GM23338 (cell line): ENCODE data around the gene RAD51. TPM values are rescaled to one million over a fixed set of nuclear protein-coding genes. Genes with fewer than 3 reads are reported as not detected.

Source experiments
- ATAC-seq: fragments of 200-7000 bp; cut with Tn5 transposase; 3 replicates; pipeline ENCODE4 v1.9.1; 2020
- DNase-seq: peaks from one replicate; pipeline ENCODE4 v3.0.0-alpha.2; 2015; ENCODE audit warnings: low spot score
- H2AFZ ChIP-seq: fragments of 200-600 bp; sonication (generic); 2 replicates; pipeline ENCODE4 v1.8.0; 2016; ENCODE audit warnings: antibody characterized with exemption, mild to moderate bottlenecking, moderate library complexity
- H3F3A ChIP-seq: fragments of 200-600 bp; sonication (generic); replicated peaks from 2 replicates; pipeline ENCODE4 v1.8.0; 2017; ENCODE audit warnings: antibody characterized with exemption, mixed run types, low read depth
- H3K27ac ChIP-seq: fragments of 200-600 bp; sonication (generic); 2 replicates; pipeline ENCODE4 v1.6.1; 2016; ENCODE audit warnings: low read depth
- H3K27me3 ChIP-seq: fragments of 200-600 bp; sonication (generic); 2 replicates; pipeline ENCODE4 v1.8.0; 2016; ENCODE audit warnings: mild to moderate bottlenecking, mixed run types, moderate library complexity; ENCODE audit not compliant: insufficient read depth
- H3K36me3 ChIP-seq: fragments of 200-600 bp; sonication (generic); 2 replicates; pipeline ENCODE4 v1.8.0; 2016; ENCODE audit warnings: mild to moderate bottlenecking; ENCODE audit not compliant: insufficient read depth
- H3K4me1 ChIP-seq: fragments of 200-600 bp; sonication (generic); 2 replicates; pipeline ENCODE4 v1.8.0; 2016; ENCODE audit warnings: mild to moderate bottlenecking, moderate library complexity; ENCODE audit not compliant: insufficient read depth
- H3K4me2 ChIP-seq: fragments of 200-600 bp; sonication (generic); 2 replicates; pipeline ENCODE4 v1.7.1; 2017; ENCODE audit warnings: mixed run types
- H3K4me3 ChIP-seq: fragments of 200-600 bp; sonication (generic); 2 replicates; pipeline ENCODE4 v1.6.1; 2016; ENCODE audit warnings: mixed run types
- H3K79me2 ChIP-seq: fragments of 200-600 bp; sonication (generic); replicated peaks from 2 replicates; pipeline ENCODE4 v1.8.0; 2017; ENCODE audit warnings: mild to moderate bottlenecking; ENCODE audit not compliant: insufficient read depth
- H3K9me2 ChIP-seq: fragments of 200-600 bp; sonication (generic); 2 replicates; pipeline ENCODE4 v1.8.0; 2017; ENCODE audit not compliant: insufficient read depth
- H4K20me1 ChIP-seq: fragments of 200-600 bp; sonication (generic); replicated peaks from 2 replicates; pipeline ENCODE4 v1.8.0; 2017; ENCODE audit warnings: mild to moderate bottlenecking; ENCODE audit not compliant: insufficient read depth
- H3K27ac Mint-ChIP-seq: 2 replicates; pipeline ENCODE4 v1.8.0; 2020; ENCODE audit warnings: inconsistent platforms, mild to moderate bottlenecking, moderate library complexity, mixed read lengths
- H3K27me3 Mint-ChIP-seq: 3 replicates; pipeline ENCODE4 v1.8.0; 2022; ENCODE audit warnings: low read depth, mild to moderate bottlenecking, moderate library complexity, mixed read lengths, inconsistent platforms; ENCODE audit not compliant: insufficient read depth, poor library complexity
- H3K36me3 Mint-ChIP-seq: 3 replicates; pipeline ENCODE4 v1.8.0; 2021; ENCODE audit warnings: low read depth, mild to moderate bottlenecking, inconsistent platforms, moderate library complexity, mixed read lengths
- H3K4me1 Mint-ChIP-seq: 3 replicates; pipeline ENCODE4 v1.8.0; 2020; ENCODE audit warnings: mild to moderate bottlenecking, inconsistent platforms, mixed read lengths
- H3K4me3 Mint-ChIP-seq: 3 replicates; pipeline ENCODE4 v1.8.0; 2021; ENCODE audit warnings: moderate library complexity, mild to moderate bottlenecking, inconsistent platforms, mixed read lengths
- H3K9me3 Mint-ChIP-seq: 3 replicates; pipeline ENCODE4 v1.8.0; 2020; ENCODE audit warnings: moderate library complexity, mild to moderate bottlenecking, inconsistent platforms, mixed read lengths
- CREB1 ChIP-seq: fragments of 250-450 bp; sonication (Bioruptor Pico); IDR thresholded peaks from 2 replicates; pipeline ENCODE4 v1.5.0; 2020; ENCODE audit warnings: low read depth, mild to moderate bottlenecking, moderate library complexity
- CTCF ChIP-seq, 2 experiments: fragments of 200-600 bp in 1 of 2; sonication (generic) in 1 of 2; conservative IDR thresholded peaks; 2 replicates each; pipeline versions ENCODE4 v1.5.1 to v1.6.1; 2016 to 2017; ENCODE audit warnings: antibody characterized with exemption in 2 of 2, low read depth in 2 of 2, mild to moderate bottlenecking in 2 of 2, moderate library complexity in 1 of 2
- EZH2phosphoT487 ChIP-seq: fragments of 200-600 bp; sonication (generic); IDR thresholded peaks from one replicate; pipeline ENCODE4 v1.8.1; 2018; ENCODE audit warnings: antibody characterized with exemption; ENCODE audit not compliant: unreplicated experiment
- REST ChIP-seq: IDR thresholded peaks from one replicate; pipeline ENCODE4 v1.6.1; 2018; ENCODE audit warnings: antibody characterized with exemption; ENCODE audit not compliant: unreplicated experiment
- polyA plus RNA-seq: library from polyadenylated mRNA; unstranded; fragments of >200 nt; fragmentation: Nextera tagmentation; extraction: Ambion mirVana; gene quantifications from 2 replicates; pipeline ENCODE4 v1.2.1, GENCODE V29; 2016
- total RNA-seq: library from RNA; depleted of rRNA; stranded (reverse); fragments of >200 nt; shearing (Covaris generic); gene quantifications from 2 replicates; pipeline ENCODE4 v1.2.3, GENCODE V29; 2014
- TF ChIP-seq, protein P1 (sequence below): IDR thresholded peaks from 2 replicates; pipeline ENCODE4 v1.6.1; 2016; ENCODE audit warnings: antibody characterized with exemption

The RAD51 gene
- total and polyA plus RNA-seq, 2 experiments from 2014 or later, result 20.3 to 26.2 TPM

- TF ChIP-seq, protein P1, sequence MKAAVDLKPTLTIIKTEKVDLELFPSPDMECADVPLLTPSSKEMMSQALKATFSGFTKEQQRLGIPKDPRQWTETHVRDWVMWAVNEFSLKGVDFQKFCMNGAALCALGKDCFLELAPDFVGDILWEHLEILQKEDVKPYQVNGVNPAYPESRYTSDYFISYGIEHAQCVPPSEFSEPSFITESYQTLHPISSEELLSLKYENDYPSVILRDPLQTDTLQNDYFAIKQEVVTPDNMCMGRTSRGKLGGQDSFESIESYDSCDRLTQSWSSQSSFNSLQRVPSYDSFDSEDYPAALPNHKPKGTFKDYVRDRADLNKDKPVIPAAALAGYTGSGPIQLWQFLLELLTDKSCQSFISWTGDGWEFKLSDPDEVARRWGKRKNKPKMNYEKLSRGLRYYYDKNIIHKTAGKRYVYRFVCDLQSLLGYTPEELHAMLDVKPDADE, result no peak
- TF ChIP-seq REST (no peak), CREB1 (CRISPR knock-in tag) (no peak)
These were observed 28.0 kb downstream of the RAD51 start (continued) for GRCh38 chr15:40722934-40723333.

GRCh38 chr15:40723919-40724318 is 28.9 kb downstream of the RAD51 start:
- no peaks in the 10 kb centered on the region for H3K79me2 ChIP-seq
- no peaks in the 10 kb centered on the region for H3K9me3 Mint-ChIP-seq
- no peaks in the 10 kb centered on the region for H3K27me3 ChIP-seq
- peaks cover 37% of the 10 kb centered on the region for H3K36me3 Mint-ChIP-seq
- no peak overlapping the region for H2AFZ ChIP-seq
- no peaks in the 10 kb centered on the region for H3K4me1 ChIP-seq
- no peak for TF ChIP-seq EZH2phosphoT487
- no peak for TF ChIP-seq CTCF (conservative IDR thresholded peaks at IDR 0.05; ENCODE audit: low read depth in 2 of 2)
- no peak for TF ChIP-seq REST
- ATAC-seq (no peak), DNase-seq (no peak)
- no peaks in the 10 kb centered on the region for H3K27me3 Mint-ChIP-seq
- no peaks in the 10 kb centered on the region for H3K4me1 Mint-ChIP-seq
- peak overlapping the region; percentile 60 for H3K27ac Mint-ChIP-seq
- H3K4me3 Mint-ChIP-seq, result no peak overlapping the region
- H4K20me1 ChIP-seq, result no peaks in the 10 kb centered on the region; the same call in 1 of the 2 replicates
- H3K4me2 ChIP-seq, result no peak overlapping the region
- no peak overlapping the region for H3K4me3 ChIP-seq
- H3K27ac ChIP-seq, result no peak overlapping the region
- peaks cover 35% of the 10 kb centered on the region; the same call in 1 of the 2 replicates for H3K36me3 ChIP-seq
- H3K9me2 ChIP-seq, result no peaks in the 10 kb centered on the region
- no peaks in the 10 kb centered on the region for H3F3A ChIP-seq
